HG03103 (cell line): ENCODE results near the gene SPRY4.

ENCODE experiments used
- ATAC-seq: cut with Tn5 transposase; IDR thresholded peaks from one replicate; pipeline ENCODE4 v1.9.1; 2021; ENCODE audit warnings: low read depth; ENCODE audit not compliant: unreplicated experiment

Gene SPRY4

GRCh38 chr5:142295960-142296860 lies 28.6 kb downstream of the SPRY4 start:
- no peak for ATAC-seq

- ATAC-seq = no peak
These were observed 29.6 kb downstream of the SPRY4 start for GRCh38 chr5:142295084-142295758.

- no peak for ATAC-seq
These were observed 31.3 kb downstream of the SPRY4 start for GRCh38 chr5:142293486-142293885.

- ATAC-seq = no peak
These were observed 32.0 kb downstream of the SPRY4 start for GRCh38 chr5:142292808-142293207.

GRCh38 chr5:142292249-142292648 lies 32.6 kb downstream of the SPRY4 start:
- no peak for ATAC-seq

- ATAC-seq = no peak
These were observed 34.1 kb downstream of the SPRY4 start for GRCh38 chr5:142290577-142291299.

- ATAC-seq = no peak
These were observed 34.9 kb downstream of the SPRY4 start for GRCh38 chr5:142289708-142290576.

- no peak for ATAC-seq
These were observed 36.9 kb downstream of the SPRY4 start for GRCh38 chr5:142287973-142288313.

- ATAC-seq = no peak
These were observed 37.5 kb downstream of the SPRY4 start for GRCh38 chr5:142287096-142287972.

GRCh38 chr5:142286111-142286510 lies 38.7 kb downstream of the SPRY4 start:
- no peak for ATAC-seq

- no peak for ATAC-seq
These were observed 41.5 kb downstream of the SPRY4 start for GRCh38 chr5:142283304-142283703.

GRCh38 chr5:142281966-142282365 lies 42.9 kb downstream of the SPRY4 start:
- no peak for ATAC-seq

- ATAC-seq = no peak
These were observed 43.8 kb downstream of the SPRY4 start for GRCh38 chr5:142281008-142281367.

- ATAC-seq = no peak
These were observed 44.5 kb downstream of the SPRY4 start for GRCh38 chr5:142280066-142281007.

GRCh38 chr5:142278627-142279026 lies 46.2 kb downstream of the SPRY4 start:
- ATAC-seq = no peak

- ATAC-seq = no peak
These were observed 47.0 kb downstream of the SPRY4 start for GRCh38 chr5:142277796-142278195.

- no peak for ATAC-seq
These were observed 48.3 kb downstream of the SPRY4 start for GRCh38 chr5:142276517-142276916.

- no peak for ATAC-seq
These were observed 49.3 kb downstream of the SPRY4 start for GRCh38 chr5:142275496-142275895.
